Osteoblast (primary cell): ENCODE data around the gene BPIFB4. TPM values are rescaled to one million over a fixed set of nuclear protein-coding genes. Genes with fewer than 3 reads are reported as not detected.

Experiments used
- DNase-seq: peaks from one replicate; pipeline ENCODE4 v3.0.0; 2011; ENCODE audit warnings: low spot score, mixed read lengths; ENCODE audit not compliant: insufficient read length; ENCODE audit errors: missing footprints
- H2AFZ ChIP-seq: 2 replicates; pipeline ENCODE4 v1.6.0; 2011; ENCODE audit warnings: mild to moderate bottlenecking, low read length
- H3K27ac ChIP-seq: 2 replicates; pipeline ENCODE4 v1.5.1; 2011; ENCODE audit warnings: mild to moderate bottlenecking, low read depth, low read length, moderate library complexity
- H3K27me3 ChIP-seq: 2 replicates; pipeline ENCODE4 v1.6.0; 2012; ENCODE audit warnings: mild to moderate bottlenecking, control low read depth, inconsistent platforms, low read length, moderate library complexity; ENCODE audit not compliant: insufficient read depth
- H3K36me3 ChIP-seq: 2 replicates; pipeline ENCODE4 v1.5.1; 2011; ENCODE audit warnings: mild to moderate bottlenecking, low read length, control low read depth, moderate library complexity; ENCODE audit not compliant: insufficient read depth
- H3K4me1 ChIP-seq: 2 replicates; pipeline ENCODE4 v1.5.1; 2011; ENCODE audit warnings: mild to moderate bottlenecking, low read length, control low read depth, moderate library complexity; ENCODE audit not compliant: insufficient read depth
- H3K4me2 ChIP-seq: 2 replicates; pipeline ENCODE4 v1.6.0; 2011; ENCODE audit warnings: mild to moderate bottlenecking, low read length; ENCODE audit not compliant: insufficient read depth
- H3K4me3 ChIP-seq: fragments of 200-600 bp; sonication (generic); 3 replicates; pipeline ENCODE4 v1.5.1; 2012; ENCODE audit warnings: mild to moderate bottlenecking, low read length, inconsistent platforms; ENCODE audit not compliant: insufficient read depth
- H3K79me2 ChIP-seq: 2 replicates; pipeline ENCODE4 v1.6.0; 2012; ENCODE audit warnings: mild to moderate bottlenecking, low read length, control low read depth, inconsistent platforms; ENCODE audit not compliant: insufficient read depth
- H3K9me3 ChIP-seq: 2 replicates; pipeline ENCODE4 v1.5.1; 2011; ENCODE audit warnings: low read depth, low read length, control low read depth
- H4K20me1 ChIP-seq: 2 replicates; pipeline ENCODE4 v1.6.0; 2012; ENCODE audit warnings: mild to moderate bottlenecking, low read length, control low read depth; ENCODE audit not compliant: insufficient read depth
- total RNA-seq: library from RNA; depleted of rRNA; stranded (reverse); fragments of >200 nt; gene quantifications from 2 replicates; pipeline ENCODE4 v1.2.3, GENCODE V29; 2012
- TF ChIP-seq, protein P1 (sequence below): IDR thresholded peaks from 2 replicates; pipeline ENCODE4 v1.5.1; 2011; ENCODE audit warnings: mild to moderate bottlenecking, low read depth, low read length, moderate library complexity; ENCODE audit errors: extremely low read depth

BPIFB4 gene
- total RNA-seq, 1 donor, result not detected

- no peak overlapping the region for H3K4me3 ChIP-seq
- no peak overlapping the region for H3K27ac ChIP-seq
- DNase-seq, result no peak
- no peaks in the 10 kb centered on the region for H3K9me3 ChIP-seq
- H3K27me3 ChIP-seq, result peaks cover 6% of the 10 kb centered on the region
- H4K20me1 ChIP-seq, result no peaks in the 10 kb centered on the region
- H2AFZ ChIP-seq, result no peak overlapping the region
- H3K4me1 ChIP-seq, result no peaks in the 10 kb centered on the region
- H3K36me3 ChIP-seq, result no peaks in the 10 kb centered on the region
- TF ChIP-seq, protein P1, sequence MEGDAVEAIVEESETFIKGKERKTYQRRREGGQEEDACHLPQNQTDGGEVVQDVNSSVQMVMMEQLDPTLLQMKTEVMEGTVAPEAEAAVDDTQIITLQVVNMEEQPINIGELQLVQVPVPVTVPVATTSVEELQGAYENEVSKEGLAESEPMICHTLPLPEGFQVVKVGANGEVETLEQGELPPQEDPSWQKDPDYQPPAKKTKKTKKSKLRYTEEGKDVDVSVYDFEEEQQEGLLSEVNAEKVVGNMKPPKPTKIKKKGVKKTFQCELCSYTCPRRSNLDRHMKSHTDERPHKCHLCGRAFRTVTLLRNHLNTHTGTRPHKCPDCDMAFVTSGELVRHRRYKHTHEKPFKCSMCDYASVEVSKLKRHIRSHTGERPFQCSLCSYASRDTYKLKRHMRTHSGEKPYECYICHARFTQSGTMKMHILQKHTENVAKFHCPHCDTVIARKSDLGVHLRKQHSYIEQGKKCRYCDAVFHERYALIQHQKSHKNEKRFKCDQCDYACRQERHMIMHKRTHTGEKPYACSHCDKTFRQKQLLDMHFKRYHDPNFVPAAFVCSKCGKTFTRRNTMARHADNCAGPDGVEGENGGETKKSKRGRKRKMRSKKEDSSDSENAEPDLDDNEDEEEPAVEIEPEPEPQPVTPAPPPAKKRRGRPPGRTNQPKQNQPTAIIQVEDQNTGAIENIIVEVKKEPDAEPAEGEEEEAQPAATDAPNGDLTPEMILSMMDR, result no peak
- no peak overlapping the region for H3K4me2 ChIP-seq
- no peaks in the 10 kb centered on the region for H3K79me2 ChIP-seq
These were observed 44.8 kb downstream of the BPIFB4 start for GRCh38 chr20:33124261-33124660.

- TF ChIP-seq, protein P1, result no peak
- Histone ChIP-seq H3K9me3 (no peaks in the 10 kb centered on the region), H4K20me1 (no peaks in the 10 kb centered on the region), H3K27ac (no peak overlapping the region), H3K79me2 (no peaks in the 10 kb centered on the region), H3K4me2 (no peak overlapping the region), H3K27me3 (peaks cover 6% of the 10 kb centered on the region), H3K36me3 (no peaks in the 10 kb centered on the region), H3K4me1 (no peaks in the 10 kb centered on the region), H3K4me3 (no peak overlapping the region), H2AFZ (no peak overlapping the region)
- DNase-seq, result no peak
These were observed 45.6 kb downstream of the BPIFB4 start for GRCh38 chr20:33124994-33125393.

DNA sequence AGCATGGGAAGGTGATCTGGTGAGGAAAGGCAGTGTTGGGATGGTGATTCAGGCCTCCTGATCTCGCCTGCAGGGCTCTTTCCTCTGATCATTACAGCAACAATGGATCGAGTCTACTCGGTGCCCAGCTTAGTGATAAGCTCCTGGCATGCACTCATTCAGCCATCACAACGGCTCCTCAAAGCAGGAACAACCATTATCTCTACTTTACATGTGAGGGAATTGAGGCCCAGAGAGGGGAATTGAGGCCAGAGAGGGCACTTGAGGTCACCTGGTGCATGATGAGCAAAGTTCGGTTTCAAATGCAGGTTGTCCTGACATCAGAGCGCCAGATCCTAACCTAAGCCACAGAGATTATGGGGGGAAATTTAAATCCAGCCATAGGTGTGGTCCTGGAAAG is 46.5 kb downstream of the BPIFB4 start:
- no peaks in the 10 kb centered on the region for H3K4me1 ChIP-seq
- H4K20me1 ChIP-seq, result no peaks in the 10 kb centered on the region
- no peak overlapping the region for H3K4me3 ChIP-seq
- no peaks in the 10 kb centered on the region for H3K36me3 ChIP-seq
- peaks cover 6% of the 10 kb centered on the region for H3K27me3 ChIP-seq
- H3K4me2 ChIP-seq, result no peak overlapping the region
- TF ChIP-seq, protein P1, result no peak
- no peak overlapping the region for H3K27ac ChIP-seq
- H2AFZ ChIP-seq, result no peak overlapping the region
- H3K9me3 ChIP-seq, result no peaks in the 10 kb centered on the region
- no peaks in the 10 kb centered on the region for H3K79me2 ChIP-seq
- DNase-seq, result no peak

DNA sequence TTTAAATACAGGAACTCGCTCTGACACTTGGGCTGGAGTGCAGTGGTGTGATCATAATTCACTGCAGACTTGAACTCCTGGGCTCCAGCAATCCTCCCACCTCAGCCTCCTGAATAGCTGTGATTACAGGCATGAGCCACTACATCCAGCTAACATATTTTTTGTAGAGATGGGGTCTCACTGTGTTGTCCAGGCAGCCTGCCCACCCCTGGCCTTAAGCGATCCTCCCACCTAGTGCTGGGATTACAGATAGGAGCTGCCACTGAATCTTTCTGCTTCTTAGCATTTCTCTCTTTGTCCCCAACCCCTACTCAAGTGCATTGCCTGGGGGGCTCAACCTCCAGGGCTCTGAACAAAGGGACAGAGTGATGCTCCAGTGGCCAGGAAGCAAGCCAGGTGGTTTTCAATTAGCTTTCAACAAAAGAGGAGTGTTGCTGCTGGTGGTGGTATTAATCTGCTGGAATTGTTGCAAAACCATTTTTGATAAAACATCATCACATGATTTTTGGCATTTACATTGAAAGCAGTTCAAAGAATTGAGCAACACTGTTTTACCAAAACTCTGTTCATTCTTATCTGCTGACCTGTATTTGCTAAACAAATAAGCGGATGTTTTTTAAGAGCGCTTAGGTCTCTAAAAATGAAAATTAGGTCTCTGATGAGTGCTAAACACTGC is 48.1 kb downstream of the BPIFB4 start:
- H3K27ac ChIP-seq, result no peak overlapping the region
- DNase-seq, result no peak
- H3K36me3 ChIP-seq, result no peaks in the 10 kb centered on the region
- H4K20me1 ChIP-seq, result no peaks in the 10 kb centered on the region
- H2AFZ ChIP-seq, result no peak overlapping the region
- H3K79me2 ChIP-seq, result no peaks in the 10 kb centered on the region
- H3K4me3 ChIP-seq, result no peak overlapping the region
- TF ChIP-seq, protein P1, result no peak
- no peak overlapping the region for H3K4me2 ChIP-seq
- no peaks in the 10 kb centered on the region for H3K4me1 ChIP-seq
- peaks cover 6% of the 10 kb centered on the region for H3K27me3 ChIP-seq
- H3K9me3 ChIP-seq, result no peaks in the 10 kb centered on the region
